Measurements from ENCODE around the gene OR52B4. TPM values are rescaled to one million over a fixed set of nuclear protein-coding genes. Genes with fewer than 3 reads are reported as not detected.
"Not testable (repeated sequence)": the region's sequence is repeated elsewhere in the genome, so short reads cannot be mapped to it uniquely, and the experiment has no call there.

OR52B4 gene
- not detected in 2 replicates for total RNA-seq

DNA sequence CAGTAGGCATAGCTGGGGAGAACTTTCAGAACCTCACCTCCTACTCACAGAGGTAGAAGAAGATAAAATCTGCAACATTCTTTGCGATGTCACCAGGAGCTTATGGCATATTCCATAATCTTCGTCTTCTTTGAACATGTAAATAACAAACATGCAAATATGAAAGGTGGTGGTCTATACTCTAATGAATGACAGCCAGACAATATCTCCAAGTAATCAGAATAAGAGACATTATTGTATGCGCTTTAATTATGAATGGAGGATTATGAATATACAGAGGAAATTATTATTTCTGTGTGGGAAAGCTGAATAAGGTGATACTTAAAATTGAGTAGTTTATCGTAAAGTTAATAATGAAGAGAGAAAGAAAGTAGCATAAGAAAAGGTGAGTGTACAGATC, at the start of gene OR52B4:
Gene OR52B4 (minus strand): TSS at position 101 of the 400 bp plus-strand sequence. CDS start 91 bp downstream, at position 10.
- FAIRE-seq (no peak), DNase-seq (ENCODE audit: low read depth) (no peak)
- no peak within 1 kb of the TSS for H3K4me3 ChIP-seq (ENCODE audit: low read depth, low read length)
- TF ChIP-seq, protein P1, sequence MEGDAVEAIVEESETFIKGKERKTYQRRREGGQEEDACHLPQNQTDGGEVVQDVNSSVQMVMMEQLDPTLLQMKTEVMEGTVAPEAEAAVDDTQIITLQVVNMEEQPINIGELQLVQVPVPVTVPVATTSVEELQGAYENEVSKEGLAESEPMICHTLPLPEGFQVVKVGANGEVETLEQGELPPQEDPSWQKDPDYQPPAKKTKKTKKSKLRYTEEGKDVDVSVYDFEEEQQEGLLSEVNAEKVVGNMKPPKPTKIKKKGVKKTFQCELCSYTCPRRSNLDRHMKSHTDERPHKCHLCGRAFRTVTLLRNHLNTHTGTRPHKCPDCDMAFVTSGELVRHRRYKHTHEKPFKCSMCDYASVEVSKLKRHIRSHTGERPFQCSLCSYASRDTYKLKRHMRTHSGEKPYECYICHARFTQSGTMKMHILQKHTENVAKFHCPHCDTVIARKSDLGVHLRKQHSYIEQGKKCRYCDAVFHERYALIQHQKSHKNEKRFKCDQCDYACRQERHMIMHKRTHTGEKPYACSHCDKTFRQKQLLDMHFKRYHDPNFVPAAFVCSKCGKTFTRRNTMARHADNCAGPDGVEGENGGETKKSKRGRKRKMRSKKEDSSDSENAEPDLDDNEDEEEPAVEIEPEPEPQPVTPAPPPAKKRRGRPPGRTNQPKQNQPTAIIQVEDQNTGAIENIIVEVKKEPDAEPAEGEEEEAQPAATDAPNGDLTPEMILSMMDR (IDR thresholded peaks at IDR 0.05; ENCODE audit: insufficient read depth, low read length, severe bottlenecking): no peak
- H3K36me3 ChIP-seq (ENCODE audit: control insufficient read depth, insufficient read depth, low read length): no peaks in the 10 kb centered on the region
- H3K27me3 ChIP-seq (ENCODE audit: control insufficient read depth, insufficient read depth, low read length): no peaks in the 10 kb centered on the region

DNA sequence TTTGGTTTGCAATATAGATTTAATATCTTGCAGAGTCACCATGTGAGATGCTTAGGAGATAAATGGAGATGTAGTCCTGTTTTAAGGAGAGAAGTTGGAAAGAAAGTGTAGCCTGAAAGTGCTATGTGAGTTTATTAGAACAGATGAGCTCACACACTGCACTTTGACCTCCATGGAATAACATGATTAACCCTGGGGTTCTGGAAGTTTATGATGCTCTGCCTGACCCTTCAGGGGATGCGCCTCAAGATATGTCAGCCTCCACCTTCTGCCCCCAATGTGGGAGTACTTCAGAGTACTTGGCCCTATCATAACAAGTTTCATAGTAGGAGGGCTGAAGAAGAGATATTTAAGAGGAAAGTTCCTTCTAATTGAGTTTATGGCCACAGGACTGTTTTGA, 48.6 kb upstream of the OR52B4 start:
- no peak for FAIRE-seq
- DNase-seq (ENCODE audit: low read depth): no peak
- H3K27me3 ChIP-seq (ENCODE audit: control insufficient read depth, insufficient read depth, low read length): no peaks in the 10 kb centered on the region
- H3K36me3 ChIP-seq (ENCODE audit: control insufficient read depth, insufficient read depth, low read length): no peaks in the 10 kb centered on the region
- H3K4me3 ChIP-seq (ENCODE audit: low read depth, low read length): no peak overlapping the region
- TF ChIP-seq, protein P1 (IDR thresholded peaks at IDR 0.05; ENCODE audit: insufficient read depth, low read length, severe bottlenecking): no peak

DNA sequence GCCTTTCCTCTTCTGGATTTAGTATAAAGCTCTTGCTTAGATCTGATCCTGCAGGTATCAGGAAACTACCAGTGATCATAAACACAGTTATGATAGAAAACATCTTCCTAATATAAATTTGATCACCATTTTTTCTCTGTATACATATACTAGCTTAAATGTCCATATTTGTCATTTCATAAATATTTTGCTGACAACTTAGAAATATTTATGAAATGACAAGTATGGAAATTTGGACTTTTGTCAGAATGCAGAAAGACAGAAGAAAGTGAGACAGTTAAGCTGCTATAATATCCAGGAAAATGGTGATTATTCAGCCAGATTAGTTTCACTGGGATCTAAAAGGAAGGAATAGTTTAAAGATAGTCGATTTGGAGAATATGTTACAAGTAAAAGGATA, 48.1 kb upstream of the OR52B4 start:
- DNase-seq (ENCODE audit: low read depth) (no peak), FAIRE-seq (no peak)
- Histone ChIP-seq H3K36me3 (ENCODE audit: control insufficient read depth, insufficient read depth, low read length) (no peaks in the 10 kb centered on the region), H3K27me3 (ENCODE audit: control insufficient read depth, insufficient read depth, low read length) (no peaks in the 10 kb centered on the region), H3K4me3 (ENCODE audit: low read depth, low read length) (no peak overlapping the region)
- TF ChIP-seq, protein P1 (IDR thresholded peaks at IDR 0.05; ENCODE audit: insufficient read depth, low read length, severe bottlenecking): no peak

DNA sequence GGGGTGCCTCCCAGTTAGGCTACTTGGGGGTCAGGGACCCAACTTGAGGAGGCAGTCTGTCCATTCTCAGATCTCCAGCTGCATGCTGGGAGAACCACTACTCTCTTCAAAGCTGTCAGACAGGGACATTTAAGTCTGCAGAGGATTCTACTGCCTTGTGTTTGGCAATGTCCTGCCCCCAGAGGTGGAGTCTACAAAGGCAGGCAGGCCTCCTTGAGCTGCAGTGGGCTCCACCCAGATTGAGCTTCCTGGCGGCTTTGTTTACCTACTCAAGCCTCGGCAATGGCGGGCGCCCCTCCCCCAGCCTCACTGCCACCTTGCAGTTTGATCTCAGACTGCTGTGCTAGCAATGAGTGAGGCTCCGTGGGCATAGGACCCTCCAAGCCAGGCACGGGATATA, 38.0 kb upstream of the OR52B4 start:
- DNase-seq (ENCODE audit: low read depth): not testable (repeated sequence)

DNA sequence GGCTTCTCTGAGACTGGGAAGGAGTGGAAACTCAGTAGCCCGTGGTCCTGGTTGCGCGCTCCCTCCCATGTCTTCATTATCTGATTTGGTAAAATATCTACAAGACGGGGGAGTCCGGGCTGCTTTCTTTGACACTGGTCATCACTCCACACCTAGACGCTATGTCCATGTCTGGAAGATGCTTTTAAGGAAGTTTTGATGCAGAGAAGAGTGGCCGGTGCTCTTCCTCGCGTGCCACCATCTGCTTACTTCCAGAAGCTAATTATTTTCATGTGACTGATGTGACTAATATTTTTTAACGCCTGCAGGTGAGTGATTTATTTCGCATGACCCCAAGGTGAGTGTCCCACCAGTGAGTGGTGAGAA, 25.7 kb upstream of the OR52B4 start:
- Histone ChIP-seq H3K36me3 (ENCODE audit: control insufficient read depth, insufficient read depth, low read length) (peaks cover 8% of the 10 kb centered on the region), H3K4me3 (ENCODE audit: low read depth, low read length) (no peak overlapping the region), H3K27me3 (ENCODE audit: control insufficient read depth, insufficient read depth, low read length) (no peaks in the 10 kb centered on the region)
- TF ChIP-seq, protein P1 (IDR thresholded peaks at IDR 0.05; ENCODE audit: insufficient read depth, low read length, severe bottlenecking): no peak
- FAIRE-seq: no peak
- DNase-seq (ENCODE audit: low read depth): peak; percentile 1

More for the DNA sequence above, 38.0 kb upstream of the OR52B4 start:
- not testable (repeated sequence) for H3K27me3 ChIP-seq (ENCODE audit: control insufficient read depth, insufficient read depth, low read length); H3K36me3 ChIP-seq (ENCODE audit: control insufficient read depth, insufficient read depth, low read length); H3K4me3 ChIP-seq (ENCODE audit: low read depth, low read length); FAIRE-seq

DNA sequence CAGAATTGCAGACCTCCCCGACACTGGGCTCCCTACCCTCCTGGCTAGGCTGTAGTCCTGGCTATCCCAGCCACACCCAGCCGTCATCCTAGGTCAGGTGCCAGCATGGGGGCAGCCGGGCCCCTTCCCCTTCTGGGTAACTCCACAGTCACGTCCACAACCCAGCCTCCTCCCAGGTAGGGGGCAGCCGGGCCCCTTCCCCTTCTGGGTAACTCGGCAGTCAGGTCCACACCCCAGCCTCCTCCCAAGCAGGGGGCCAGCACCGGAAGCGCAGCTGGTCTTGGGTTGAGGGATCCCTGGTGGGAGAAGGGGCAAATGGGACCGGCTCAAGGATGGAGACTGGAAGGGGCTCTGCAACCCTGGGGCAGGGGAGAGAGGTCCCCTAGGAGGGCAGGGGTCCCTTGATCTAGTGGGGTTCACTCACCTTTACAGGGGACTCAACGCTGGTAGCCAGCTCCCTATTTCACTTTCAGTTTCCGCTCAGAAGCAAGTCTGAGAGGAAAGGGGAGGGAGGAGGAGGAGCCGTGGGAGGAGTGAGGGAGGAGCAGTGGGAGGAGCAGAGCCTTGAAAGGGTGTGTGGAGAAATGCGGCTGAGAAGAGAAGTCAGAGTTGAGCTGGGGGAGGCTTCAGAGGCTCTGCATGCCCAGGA, 25.1 kb upstream of the OR52B4 start, which contains the start of gene TRIM21:
Gene TRIM21 (minus strand): TSS at position 494 of the 649 bp plus-strand sequence. CDS start 3,293 bp downstream, outside the sequence.
- TF ChIP-seq, protein P1 (IDR thresholded peaks at IDR 0.05; ENCODE audit: insufficient read depth, low read length, severe bottlenecking): no peak
- FAIRE-seq: peak; percentile 75
- Histone ChIP-seq H3K27me3 (ENCODE audit: control insufficient read depth, insufficient read depth, low read length) (no peaks in the 10 kb centered on the region), H3K36me3 (ENCODE audit: control insufficient read depth, insufficient read depth, low read length) (peaks cover 9% of the 10 kb centered on the region), H3K4me3 (ENCODE audit: low read depth, low read length) (peak within 1 kb of the TSS; percentile 94)
- DNase-seq (ENCODE audit: low read depth): peak; percentile 84

All from bronchial epithelial cell (primary cell).